Measurements from ENCODE around the gene PLAGL1. TPM values are rescaled to one million over a fixed set of nuclear protein-coding genes. Genes with fewer than 3 reads are reported as not detected.

PLAGL1 gene
- total and polyA plus RNA-seq, 2 of the 8 experiments (the other 6 are each of a cell fraction or from before 2014, with no cell fraction given): 0.94 to 1.1 TPM

DNA sequence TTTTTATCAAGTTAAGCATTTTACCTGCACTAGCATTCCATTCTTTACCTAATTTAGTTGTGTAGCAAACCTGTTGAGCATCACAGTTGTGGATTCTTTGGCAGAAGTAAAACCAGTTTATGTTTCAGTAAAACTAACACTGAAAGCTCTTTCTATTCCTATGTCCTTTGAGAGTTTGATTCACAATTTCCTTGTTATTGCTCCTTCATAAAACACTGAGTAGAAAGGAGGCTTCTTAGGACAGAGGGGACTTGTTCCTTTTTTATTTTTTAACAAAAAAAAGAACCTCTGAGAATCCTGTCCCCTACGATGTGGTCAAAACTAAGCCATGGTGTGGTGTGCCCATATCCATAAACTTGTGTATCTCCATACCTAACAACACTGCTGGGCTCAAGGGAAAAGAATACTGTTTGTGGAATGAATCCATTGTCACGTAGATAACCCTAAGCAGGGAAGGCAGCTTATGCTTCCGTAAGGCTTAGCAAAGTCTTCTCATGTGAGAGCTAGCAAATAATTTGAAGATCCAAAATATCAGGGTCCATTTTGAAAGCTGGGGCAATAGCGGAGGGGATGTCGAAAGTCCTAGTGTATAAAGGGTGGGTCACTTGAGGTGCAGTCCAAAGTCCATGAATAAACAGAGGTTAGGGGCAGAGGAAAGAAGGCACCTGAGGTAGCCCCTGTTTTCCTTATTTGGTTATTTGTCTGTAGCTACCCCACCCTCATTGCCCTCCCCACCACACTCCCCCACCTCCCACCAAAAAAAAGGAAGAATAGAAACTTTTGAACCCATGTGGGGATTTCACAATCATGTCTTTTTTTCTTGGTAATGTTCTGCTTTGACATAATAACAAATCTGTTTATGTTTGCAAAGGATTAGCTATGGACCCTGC, 71.0 kb downstream of the PLAGL1 start (continued):
- TF ChIP-seq, protein P1, sequence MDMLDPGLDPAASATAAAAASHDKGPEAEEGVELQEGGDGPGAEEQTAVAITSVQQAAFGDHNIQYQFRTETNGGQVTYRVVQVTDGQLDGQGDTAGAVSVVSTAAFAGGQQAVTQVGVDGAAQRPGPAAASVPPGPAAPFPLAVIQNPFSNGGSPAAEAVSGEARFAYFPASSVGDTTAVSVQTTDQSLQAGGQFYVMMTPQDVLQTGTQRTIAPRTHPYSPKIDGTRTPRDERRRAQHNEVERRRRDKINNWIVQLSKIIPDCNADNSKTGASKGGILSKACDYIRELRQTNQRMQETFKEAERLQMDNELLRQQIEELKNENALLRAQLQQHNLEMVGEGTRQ (IDR thresholded peaks at IDR 0.05; ENCODE audit: low read length): no peak
- TF ChIP-seq RXRA (IDR thresholded peaks at IDR 0.05; ENCODE audit: insufficient read depth, low read depth, low read length) (no peak), TCF12 (IDR thresholded peaks at IDR 0.05; ENCODE audit: low read depth, low read length) (no peak), SP1 (IDR thresholded peaks at IDR 0.05; ENCODE audit: low read depth, low read length) (no peak), CTBP2 (IDR thresholded peaks at IDR 0.05; ENCODE audit: borderline replicate concordance, insufficient read depth, insufficient read length, low read length) (no peak), POLR2AphosphoS5 (IDR thresholded peaks at IDR 0.05; ENCODE audit: low read depth, low read length) (no peak), KDM1A (IDR thresholded peaks at IDR 0.05; ENCODE audit: borderline replicate concordance, low read length) (no peak), MAFK (IDR thresholded peaks at IDR 0.05; ENCODE audit: low read depth, low read length) (no peak)
